Stimulated activated naive B cell treated with anti-CD40 and anti-IgM and Interleukin-4, amounts not matched to agents 10 μg/mL and 1 μg/mL and 100 μg/mL, for 72 hours (primary cell): ENCODE data around the gene MTHFD1L.
A peak's percentile ranks its signal among the peaks of the same experiment; 100 is the strongest.

Experiments
- ATAC-seq, 2 donors: fragments of 150-1000 bp; cut with Tn5 transposase; replicated peaks; 2 replicates each; pipeline ENCODE4 v1.10.0; 2021; ENCODE audit warnings: moderate library complexity in 1 of 2
- DNase-seq: peaks from one replicate; pipeline ENCODE4 v3.0.0; 2021
- H3K27ac Mint-ChIP-seq: one replicate; pipeline ENCODE4 v1.8.0; 2022; ENCODE audit warnings: mild to moderate bottlenecking, mixed read lengths
- H3K27me3 Mint-ChIP-seq, 2 donors: one replicate each; pipeline ENCODE4 v1.8.0; 2022; ENCODE audit warnings: mixed read lengths in 2 of 2
- H3K36me3 Mint-ChIP-seq, 2 donors: one replicate each; pipeline ENCODE4 v1.8.0; 2022; ENCODE audit warnings: mixed read lengths in 2 of 2, mild to moderate bottlenecking in 1 of 2
- H3K4me1 Mint-ChIP-seq, 2 donors: one replicate each; pipeline ENCODE4 v1.8.0; 2022; ENCODE audit warnings: mixed read lengths in 2 of 2, mild to moderate bottlenecking in 1 of 2
- H3K4me3 Mint-ChIP-seq, 2 donors: one replicate each; pipeline ENCODE4 v1.8.0; 2022; ENCODE audit warnings: mild to moderate bottlenecking in 2 of 2, mixed read lengths in 2 of 2, moderate library complexity in 1 of 2
- H3K9me3 Mint-ChIP-seq, 2 donors: one replicate each; pipeline ENCODE4 v1.8.0; 2022; ENCODE audit warnings: mixed read lengths in 2 of 2, mild to moderate bottlenecking in 1 of 2

The MTHFD1L gene

DNA sequence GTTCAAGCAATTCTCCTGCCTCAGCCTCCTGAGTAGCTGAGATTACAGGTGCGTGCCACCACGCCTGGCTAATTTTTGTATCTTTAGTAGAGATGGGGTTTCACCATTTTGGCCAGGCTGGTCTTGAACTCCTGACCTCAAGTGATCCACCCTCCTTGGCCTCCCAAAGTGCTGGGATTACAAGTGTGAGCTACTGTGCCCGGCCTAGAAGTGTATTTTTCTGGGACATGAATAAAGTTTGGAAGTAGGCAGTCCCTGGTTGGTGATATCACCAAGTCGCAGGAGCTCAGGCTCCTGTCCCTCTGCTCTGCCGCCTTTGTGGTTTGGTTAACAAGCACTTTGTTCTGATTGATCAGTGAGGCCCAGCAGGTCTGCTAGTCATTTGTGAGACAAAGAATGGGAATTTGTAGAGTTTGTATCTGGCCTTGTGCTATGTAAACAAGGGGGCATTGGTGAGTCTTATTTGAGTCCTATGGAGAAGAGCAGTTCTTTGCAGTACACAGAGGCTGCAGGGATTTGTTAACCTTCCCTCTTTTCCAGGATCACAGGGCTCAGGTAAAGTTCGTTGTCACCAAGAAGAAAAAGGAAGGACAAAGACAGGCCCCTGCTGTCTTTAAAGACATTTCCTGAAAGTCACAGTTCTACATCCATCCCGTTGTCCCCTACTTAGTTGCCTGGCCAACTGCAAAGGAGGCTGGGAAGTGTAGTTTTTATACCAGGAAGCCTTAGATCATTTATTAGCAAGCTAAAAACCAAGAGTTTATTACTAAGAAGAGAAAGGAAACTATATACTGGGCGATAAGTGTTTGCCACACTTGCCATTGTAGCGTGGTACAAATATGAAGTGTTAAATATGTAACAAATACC is 13.1 kb downstream of the MTHFD1L start:
- Mint-ChIP-seq H3K9me3 (no peaks in the 10 kb centered on the region), H3K27ac (no peak overlapping the region), H3K4me1 (peaks cover 4 to 7% of the 10 kb centered on the region in 2 donors), H3K4me3 (no peak overlapping the region), H3K27me3 (no peaks in the 10 kb centered on the region), H3K36me3 (peaks cover 28 to 53% of the 10 kb centered on the region in 2 donors)
- DNase-seq (no peak), ATAC-seq (no peak)

DNA sequence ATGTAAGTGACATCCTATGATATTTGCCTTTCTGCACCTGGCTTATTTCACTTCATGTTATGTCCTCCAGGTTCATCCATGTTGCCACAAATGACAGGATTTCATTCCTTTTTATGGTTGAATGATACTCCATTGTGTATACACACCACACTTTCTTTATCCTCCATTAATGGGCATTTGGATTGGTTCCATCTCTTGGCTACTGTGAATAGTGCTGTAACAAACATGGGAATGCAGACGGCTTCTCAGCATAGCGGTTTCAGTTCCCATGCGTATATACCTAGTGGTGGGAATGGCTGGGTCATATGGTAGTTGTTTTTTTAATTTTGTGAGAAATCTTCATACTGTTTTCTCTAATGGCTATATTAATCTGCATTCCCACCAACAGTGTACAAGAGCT is 14.8 kb downstream of the MTHFD1L start:
- peaks cover 4 to 7% of the 10 kb centered on the region in 2 donors for H3K4me1 Mint-ChIP-seq
- no peaks in the 10 kb centered on the region for H3K27me3 Mint-ChIP-seq
- DNase-seq (no peak), ATAC-seq (no peak)
- H3K36me3 Mint-ChIP-seq, result peaks cover 39 to 65% of the 10 kb centered on the region in 2 donors
- no peak overlapping the region for H3K27ac Mint-ChIP-seq
- H3K4me3 Mint-ChIP-seq, result no peak overlapping the region
- H3K9me3 Mint-ChIP-seq, result no peaks in the 10 kb centered on the region

DNA sequence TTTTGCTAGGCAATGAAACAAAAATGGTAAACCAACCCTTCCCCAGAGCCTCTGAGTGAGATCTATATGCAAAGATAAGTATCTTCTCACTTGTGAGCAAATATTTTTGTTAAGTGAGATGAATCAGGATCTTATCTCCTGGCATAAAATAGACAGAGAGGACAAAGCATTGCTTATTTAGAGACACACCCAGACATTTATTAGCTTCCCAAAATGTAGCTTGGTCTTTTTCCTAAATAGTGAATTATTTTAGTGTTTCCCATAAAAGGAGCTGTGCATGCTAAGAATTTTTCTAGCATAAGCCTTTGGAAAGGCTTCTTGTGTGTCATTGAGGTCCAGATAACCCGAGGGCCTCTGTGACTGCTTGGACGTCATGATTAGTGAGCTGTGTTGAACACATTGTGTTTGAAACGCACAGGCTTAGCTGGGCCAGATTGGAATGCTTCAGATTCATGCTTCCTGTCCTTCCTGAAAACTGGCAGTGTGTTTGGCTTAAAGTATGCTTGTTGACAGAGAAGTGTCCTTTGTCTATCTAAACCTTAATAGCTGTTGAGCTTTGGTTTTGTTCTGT is 16.5 kb downstream of the MTHFD1L start:
- Mint-ChIP-seq H3K27ac (no peak overlapping the region), H3K9me3 (no peaks in the 10 kb centered on the region), H3K27me3 (no peaks in the 10 kb centered on the region), H3K4me3 (no peak overlapping the region), H3K36me3 (peaks cover 43 to 66% of the 10 kb centered on the region in 2 donors), H3K4me1 (peaks cover 4 to 7% of the 10 kb centered on the region in 2 donors)
- DNase-seq (no peak), ATAC-seq (no peak)

DNA sequence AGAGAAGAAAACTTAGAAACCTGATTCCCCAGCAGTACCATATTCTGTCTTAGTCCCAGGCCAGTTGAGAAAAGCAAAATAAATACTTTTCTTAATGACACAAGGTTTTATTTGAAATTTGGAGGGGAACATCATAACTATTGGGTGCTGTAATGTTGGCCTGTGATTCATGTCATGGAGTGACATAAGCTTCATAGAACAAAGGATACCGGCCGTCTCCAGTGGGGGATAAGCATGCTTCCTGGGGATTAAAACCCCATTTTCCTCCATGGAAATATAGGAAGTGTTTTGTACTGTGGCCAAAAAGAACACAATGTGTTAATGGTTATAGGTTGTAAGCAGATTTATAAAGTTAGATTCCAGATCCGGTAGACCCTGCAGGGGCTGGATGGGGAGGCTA is 18.0 kb downstream of the MTHFD1L start:
- peaks cover 46 to 61% of the 10 kb centered on the region in 2 donors for H3K36me3 Mint-ChIP-seq
- H3K27ac Mint-ChIP-seq, result no peak overlapping the region
- H3K27me3 Mint-ChIP-seq, result no peaks in the 10 kb centered on the region
- DNase-seq, result no peak
- H3K4me1 Mint-ChIP-seq, result peaks cover 8 to 14% of the 10 kb centered on the region in 2 donors
- no peak for ATAC-seq
- no peak overlapping the region for H3K4me3 Mint-ChIP-seq
- no peaks in the 10 kb centered on the region for H3K9me3 Mint-ChIP-seq

- no peak for DNase-seq
- H3K27ac Mint-ChIP-seq, result no peak overlapping the region
- peaks cover 43 to 56% of the 10 kb centered on the region in 2 donors for H3K36me3 Mint-ChIP-seq
- no peak for ATAC-seq
- no peaks in the 10 kb centered on the region for H3K9me3 Mint-ChIP-seq
- peaks cover 8 to 16% of the 10 kb centered on the region in 2 donors for H3K4me1 Mint-ChIP-seq
- H3K4me3 Mint-ChIP-seq, result no peak overlapping the region
- H3K27me3 Mint-ChIP-seq, result no peaks in the 10 kb centered on the region
These were observed 20.7 kb downstream of the MTHFD1L start for GRCh38 chr6:150886155-150886554.

DNA sequence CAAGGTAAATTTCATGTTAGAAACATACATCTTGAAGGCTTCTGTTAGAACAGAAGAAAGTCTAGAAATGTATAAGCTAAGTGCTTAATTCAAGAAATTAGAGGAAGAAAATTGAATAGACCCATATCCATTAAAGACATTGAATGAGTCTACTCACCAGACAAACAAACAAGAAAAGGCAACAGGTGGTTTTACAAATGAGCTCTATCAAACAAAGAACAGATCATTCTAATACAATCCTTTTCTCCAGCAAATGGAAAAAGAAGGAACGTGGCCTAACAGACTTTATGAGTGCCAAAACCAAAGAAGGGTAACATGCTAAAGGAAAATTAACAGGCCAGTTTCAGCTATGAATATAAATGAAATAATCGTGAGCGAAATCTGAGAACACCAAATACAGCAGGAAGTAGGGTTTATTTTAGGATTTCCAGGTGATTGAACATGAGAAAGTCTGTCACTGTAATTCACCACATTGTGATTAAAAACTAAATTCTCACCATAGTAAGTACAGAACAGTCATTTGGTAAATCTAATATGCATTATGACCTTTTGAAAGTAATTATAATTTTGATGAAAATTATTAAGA is 22.6 kb downstream of the MTHFD1L start:
- Mint-ChIP-seq H3K27ac (peak overlapping the region; percentile 86), H3K36me3 (peaks cover 43 to 64% of the 10 kb centered on the region in 2 donors), H3K4me3 (peak overlapping the region in 1 of 2 donors; percentile 23), H3K9me3 (no peaks in the 10 kb centered on the region), H3K4me1 (peaks cover 12 to 16% of the 10 kb centered on the region in 2 donors), H3K27me3 (no peaks in the 10 kb centered on the region)
- ATAC-seq (peak; percentile 60 to 71), DNase-seq (no peak)

- Mint-ChIP-seq H3K27me3 (no peaks in the 10 kb centered on the region), H3K9me3 (no peaks in the 10 kb centered on the region), H3K27ac (no peak overlapping the region), H3K4me3 (no peak overlapping the region), H3K4me1 (peaks cover 21 to 23% of the 10 kb centered on the region in 2 donors), H3K36me3 (peaks cover 37 to 65% of the 10 kb centered on the region in 2 donors)
- ATAC-seq, result no peak
- no peak for DNase-seq
These were observed 24.8 kb downstream of the MTHFD1L start for GRCh38 chr6:150890346-150890745.

GRCh38 chr6:150891888-150892485 is 26.5 kb downstream of the MTHFD1L start:
- ATAC-seq (peak; percentile 64 to 65), DNase-seq (peak; percentile 35)
- Mint-ChIP-seq H3K27ac (no peak overlapping the region), H3K27me3 (no peaks in the 10 kb centered on the region), H3K4me1 (peaks cover 23 to 28% of the 10 kb centered on the region in 2 donors), H3K4me3 (no peak overlapping the region), H3K36me3 (peaks cover 42 to 62% of the 10 kb centered on the region in 2 donors), H3K9me3 (no peaks in the 10 kb centered on the region)

- Mint-ChIP-seq H3K36me3 (peaks cover 34 to 59% of the 10 kb centered on the region in 2 donors), H3K9me3 (no peaks in the 10 kb centered on the region), H3K4me3 (no peak overlapping the region), H3K4me1 (peaks cover 20 to 23% of the 10 kb centered on the region in 2 donors), H3K27ac (no peak overlapping the region), H3K27me3 (no peaks in the 10 kb centered on the region)
- no peak for ATAC-seq
- no peak for DNase-seq
These were observed 28.8 kb downstream of the MTHFD1L start for GRCh38 chr6:150894191-150894744.

- Mint-ChIP-seq H3K27ac (no peak overlapping the region), H3K27me3 (no peaks in the 10 kb centered on the region), H3K4me1 (peaks cover 20 to 23% of the 10 kb centered on the region in 2 donors), H3K9me3 (no peaks in the 10 kb centered on the region), H3K4me3 (no peak overlapping the region), H3K36me3 (peaks cover 30 to 55% of the 10 kb centered on the region in 2 donors)
- DNase-seq, result no peak
- peak; percentile 50 to 67 for ATAC-seq
These were observed 29.5 kb downstream of the MTHFD1L start for GRCh38 chr6:150894935-150895552.

DNA sequence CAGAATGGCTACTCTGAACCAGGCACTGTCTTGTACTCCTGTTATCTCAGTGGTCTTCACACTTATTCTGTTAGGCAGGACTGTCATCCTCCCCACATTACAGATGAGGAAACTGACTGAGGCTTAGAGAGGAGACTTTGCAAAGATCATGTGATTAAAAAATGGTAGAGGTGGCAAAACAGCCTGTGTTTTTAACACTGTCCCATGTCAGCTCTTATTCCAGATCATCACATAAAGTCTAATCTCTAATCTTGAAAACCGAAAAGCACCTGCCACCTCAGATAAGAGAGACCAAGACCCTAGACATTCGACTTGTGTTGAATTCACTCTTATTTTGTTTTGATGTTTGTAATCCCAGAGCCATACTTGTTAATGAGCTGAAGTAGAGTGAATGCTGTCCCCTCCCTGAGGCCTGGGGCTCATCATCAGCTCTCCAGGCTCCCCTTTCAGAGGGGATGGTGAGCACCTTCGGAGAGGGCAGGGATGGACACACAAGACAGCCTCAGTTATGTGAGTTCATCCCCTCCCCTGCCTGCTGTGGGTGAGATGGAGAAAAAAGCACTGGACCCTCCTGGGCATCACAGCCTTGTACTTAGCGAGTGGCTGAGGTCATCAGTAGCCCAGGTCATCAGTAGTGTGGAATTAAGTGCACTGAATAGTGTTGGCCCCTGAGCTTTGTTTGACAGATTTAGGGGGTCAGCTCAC is 30.6 kb downstream of the MTHFD1L start:
- H3K27ac Mint-ChIP-seq, result no peak overlapping the region
- peaks cover 20 to 23% of the 10 kb centered on the region in 2 donors for H3K4me1 Mint-ChIP-seq
- no peak for ATAC-seq
- H3K36me3 Mint-ChIP-seq, result peaks cover 31 to 54% of the 10 kb centered on the region in 2 donors
- no peaks in the 10 kb centered on the region for H3K27me3 Mint-ChIP-seq
- DNase-seq, result no peak
- no peak overlapping the region for H3K4me3 Mint-ChIP-seq
- H3K9me3 Mint-ChIP-seq, result no peaks in the 10 kb centered on the region

GRCh38 chr6:150897400-150897943 is 32.0 kb downstream of the MTHFD1L start:
- peak; percentile 69 for ATAC-seq
- peaks cover 31 to 54% of the 10 kb centered on the region in 2 donors for H3K36me3 Mint-ChIP-seq
- DNase-seq, result no peak
- H3K27me3 Mint-ChIP-seq, result no peaks in the 10 kb centered on the region
- H3K4me3 Mint-ChIP-seq, result no peak overlapping the region
- H3K9me3 Mint-ChIP-seq, result no peaks in the 10 kb centered on the region
- peaks cover 16 to 23% of the 10 kb centered on the region in 2 donors for H3K4me1 Mint-ChIP-seq
- H3K27ac Mint-ChIP-seq, result no peak overlapping the region
